Measurements from ENCODE around the gene C4A. TPM values are rescaled to one million over a fixed set of nuclear protein-coding genes. Genes with fewer than 3 reads are reported as not detected.
"Not testable (repeated sequence)": the region's sequence is repeated elsewhere in the genome, so short reads cannot be mapped to it uniquely, and the experiment has no call there.

Gene C4A
- total and polyA plus RNA-seq, 8 donors, result 10.8 to 248 (median 45.2) TPM

GRCh38 chr6:31972709-31973350, 9.0 kb upstream of the C4A start:
- TF ChIP-seq POLR2AphosphoS5 (IDR thresholded peaks at IDR 0.05), result no peak
- no peak for TF ChIP-seq POLR2A (IDR thresholded peaks at IDR 0.05)
- no peak for TF ChIP-seq EP300 (IDR thresholded peaks at IDR 0.05)
- TF ChIP-seq CTCF (IDR thresholded peaks at IDR 0.05), result no peak
- DNase-seq, result peak in 1 of 2 donors; percentile 43
- no peaks in the 10 kb centered on the region for H3K27me3 ChIP-seq
- WGBS, 5 donors, result 5 to 16% (median 7%) methylated on average over 9 to 19 of the region's 19 CpGs
- intact Hi-C loops (cut with DNase I; ENCODE audit: low total_unique reads), result no loop called here
- no peaks in the 10 kb centered on the region for H3K9me3 ChIP-seq
- H3K36me3 ChIP-seq, result peaks cover 22 to 46% (median 34%) of the 10 kb centered on the region in 4 donors
- peaks cover 27 to 46% (median 37%) of the 10 kb centered on the region in 4 donors for H3K4me1 ChIP-seq
- H3K27ac ChIP-seq, result peak overlapping the region; percentile 92 to 99 (median 96)
- peak overlapping the region; percentile 62 to 82 (median 70) for H3K4me3 ChIP-seq

GRCh38 chr6:31976065-31976464, 5.8 kb upstream of the C4A start:
- Histone ChIP-seq H3K36me3 (peaks cover 0 to 28% (median 22%) of the 10 kb centered on the region in 4 donors), H3K4me1 (peaks cover 15 to 27% (median 18%) of the 10 kb centered on the region in 4 donors)
- H3K4me3 ChIP-seq; H3K27me3 ChIP-seq; intact Hi-C loops (cut with DNase I; ENCODE audit: low total_unique reads); H3K9me3 ChIP-seq; DNase-seq; H3K27ac ChIP-seq: not testable (repeated sequence)
- 94 to 98% (median 97%) methylated on average over 11 to 30 of the region's 30 CpGs for WGBS, 5 donors

- TF ChIP-seq POLR2A (IDR thresholded peaks at IDR 0.05) (no peak), EP300 (IDR thresholded peaks at IDR 0.05) (no peak), POLR2AphosphoS5 (IDR thresholded peaks at IDR 0.05) (no peak), CTCF (IDR thresholded peaks at IDR 0.05) (no peak)
- peaks cover 0 to 28% (median 22%) of the 10 kb centered on the region in 4 donors for H3K36me3 ChIP-seq
- 94 to 97% (median 94%) methylated on average over 12 of the region's 12 CpGs for WGBS, 5 donors
- no peak overlapping the region for H3K4me3 ChIP-seq
- peaks cover 7 to 16% (median 9%) of the 10 kb centered on the region in 4 donors for H3K4me1 ChIP-seq
- intact Hi-C loops (cut with DNase I; ENCODE audit: low total_unique reads), result no loop called here
- no peaks in the 10 kb centered on the region for H3K27me3 ChIP-seq
- no peak overlapping the region for H3K27ac ChIP-seq
- no peaks in the 10 kb centered on the region for H3K9me3 ChIP-seq
- no peak for DNase-seq
Measured at GRCh38 chr6:31977816-31978431, 3.9 kb upstream of the C4A start.

GRCh38 chr6:31978831-31979230, 3.0 kb upstream of the C4A start:
- intact Hi-C loops (cut with DNase I; ENCODE audit: low total_unique reads), result no loop called here
- H3K9me3 ChIP-seq, result no peaks in the 10 kb centered on the region
- 84 to 98% (median 93%) methylated on average over 5 of the region's 5 CpGs for WGBS, 5 donors
- peaks cover 0 to 9% (median under 1%) of the 10 kb centered on the region in 4 donors for H3K4me1 ChIP-seq
- no peak overlapping the region for H3K27ac ChIP-seq
- H3K36me3 ChIP-seq, result peaks cover 0 to 28% (median 22%) of the 10 kb centered on the region in 4 donors
- TF ChIP-seq CTCF (IDR thresholded peaks at IDR 0.05), result no peak
- no peak for TF ChIP-seq POLR2A (IDR thresholded peaks at IDR 0.05)
- no peak for TF ChIP-seq EP300 (IDR thresholded peaks at IDR 0.05)
- no peak for TF ChIP-seq POLR2AphosphoS5 (IDR thresholded peaks at IDR 0.05)
- H3K27me3 ChIP-seq, result no peaks in the 10 kb centered on the region
- no peak for DNase-seq
- no peak overlapping the region for H3K4me3 ChIP-seq

Measured in stomach (tissue), 9 donors.